Activated T-helper 1 cell treated with anti-CD3 and anti-CD28 coated beads, Interleukin-12 subunit alpha, Interleukin-12 subunit beta, Interleukin-2, Interleukin-4 antibody, amounts not matched to agents 30 ng/mL and 10 ng/mL and 1 ng/mL, durations not matched to agents 14 hours and 24 hours and 36 hours (primary cell): ENCODE data around the gene LONRF3. TPM values are rescaled to one million over a fixed set of nuclear protein-coding genes. Genes with fewer than 3 reads are reported as not detected.

Source experiments
- DNase-seq: peaks from one replicate; pipeline ENCODE4 v3.0.0; 2021; ENCODE audit warnings: low spot score
- H3K27ac Mint-ChIP-seq: one replicate; pipeline ENCODE4 v1.8.0; 2021; ENCODE audit warnings: mild to moderate bottlenecking, mixed read lengths
- H3K27me3 Mint-ChIP-seq: one replicate; pipeline ENCODE4 v1.8.0; 2022; ENCODE audit warnings: mild to moderate bottlenecking, moderate library complexity, mixed read lengths; ENCODE audit not compliant: insufficient read depth
- H3K36me3 Mint-ChIP-seq: one replicate; pipeline ENCODE4 v1.8.0; 2021; ENCODE audit warnings: low read depth, mixed read lengths
- H3K4me1 Mint-ChIP-seq: one replicate; pipeline ENCODE4 v1.8.0; 2021; ENCODE audit warnings: low read depth, mixed read lengths
- H3K4me3 Mint-ChIP-seq: one replicate; pipeline ENCODE4 v1.8.0; 2021; ENCODE audit warnings: mild to moderate bottlenecking, moderate library complexity, mixed read lengths
- H3K9me3 Mint-ChIP-seq: one replicate; pipeline ENCODE4 v1.8.0; 2021; ENCODE audit warnings: mixed read lengths
- intact Hi-C: fragments of 100-400 bp; cut with micrococcal nuclease; formaldehyde crosslinking; loops from one replicate; pipeline ENCODE4 v1.15.1; 2024
- total RNA-seq: library from RNA; stranded (reverse); gene quantifications from 2 replicates; pipeline ENCODE4 v1.2.3, GENCODE V29; 2022

The LONRF3 gene
- total RNA-seq, 1 donor from 2014 or later = 0.52 TPM

DNA sequence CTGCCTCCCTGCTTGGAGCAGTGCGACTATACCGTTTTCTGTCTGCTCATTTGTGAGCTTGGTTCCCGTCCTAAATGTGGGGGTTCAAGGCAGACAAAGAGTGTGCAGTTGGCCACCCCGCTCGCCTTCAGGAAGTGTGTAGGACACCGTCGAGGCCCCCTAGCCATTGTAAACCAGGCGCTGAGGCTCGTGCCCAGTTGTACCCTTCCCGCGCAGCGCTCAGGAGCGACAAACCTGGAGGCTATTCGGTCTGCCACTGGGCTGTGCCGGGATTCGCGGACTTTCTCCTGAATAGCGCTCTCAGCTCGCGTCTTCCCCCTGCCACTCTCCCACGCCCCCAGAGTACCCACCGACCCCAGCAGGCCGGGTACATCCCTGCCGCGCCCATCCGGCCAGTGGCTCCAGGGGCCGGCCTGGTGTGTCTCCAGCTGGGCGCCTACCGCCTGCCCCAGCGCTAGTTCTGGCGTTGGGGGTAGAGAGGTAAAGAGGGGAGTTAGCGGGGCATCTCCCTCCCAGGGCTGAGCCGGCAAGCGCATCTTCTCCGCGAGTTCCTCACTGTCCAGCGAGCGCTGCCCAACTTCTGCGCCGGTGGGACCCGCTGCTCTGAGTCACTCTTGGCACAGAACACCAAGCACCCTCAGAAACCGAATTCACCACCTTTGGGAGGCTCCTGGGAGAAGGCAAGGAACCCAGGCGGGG lies 880 bp upstream of the LONRF3 start:
- Mint-ChIP-seq H3K4me3 (no peak overlapping the region), H3K9me3 (no peaks in the 10 kb centered on the region)
- intact Hi-C loops = loop anchor here (2.0 kb wide), 1 partner anchor 263 kb away; the partner anchor contains the start of gene PGRMC1

DNA sequence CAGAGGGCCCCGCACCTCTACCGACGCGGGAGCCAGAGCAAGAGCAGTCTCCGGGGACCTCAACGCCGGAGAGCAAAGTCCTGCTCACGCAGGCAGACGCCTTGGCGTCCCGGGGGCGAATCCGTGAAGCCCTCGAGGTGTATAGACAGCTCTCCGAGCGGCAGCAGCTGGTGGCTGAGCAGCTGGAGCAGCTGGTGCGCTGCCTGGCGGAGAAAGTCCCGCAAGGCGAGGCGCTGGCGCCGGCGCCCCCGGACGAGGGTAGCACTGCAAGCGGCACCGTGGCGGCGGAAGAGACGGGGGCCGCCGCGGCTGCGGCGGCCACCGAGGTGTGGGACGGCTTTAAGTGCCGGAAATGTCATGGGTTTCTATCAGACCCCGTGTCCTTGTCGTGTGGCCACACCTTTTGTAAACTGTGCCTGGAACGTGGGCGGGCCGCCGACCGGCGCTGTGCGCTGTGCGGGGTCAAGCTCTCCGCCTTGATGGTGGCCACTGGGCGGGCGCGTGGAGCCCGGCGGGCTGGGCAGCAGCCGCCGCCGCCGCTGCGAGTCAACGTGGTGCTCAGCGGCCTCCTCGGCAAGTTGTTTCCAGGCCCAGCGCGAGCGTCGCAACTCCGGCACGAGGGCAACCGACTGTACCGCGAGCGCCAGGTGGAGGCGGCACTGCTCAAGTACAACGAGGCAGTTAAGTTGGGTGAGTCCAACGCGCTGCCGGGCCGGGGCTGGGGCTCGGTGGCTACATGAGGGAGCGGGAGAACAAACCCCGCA lies 672 bp downstream of the LONRF3 start:
- H3K27ac Mint-ChIP-seq = peak overlapping the region; percentile 96
- intact Hi-C loops = loop anchor here (2.0 kb wide), 1 partner anchor 262 kb away; the partner anchor contains the start of gene PGRMC1
- H3K9me3 Mint-ChIP-seq = no peaks in the 10 kb centered on the region
- no peaks in the 10 kb centered on the region for H3K36me3 Mint-ChIP-seq
- H3K4me1 Mint-ChIP-seq = peaks cover 13% of the 10 kb centered on the region
- DNase-seq = peak; percentile 13
- H3K4me3 Mint-ChIP-seq = peak overlapping the region; percentile 88
- H3K27me3 Mint-ChIP-seq = peaks cover 22% of the 10 kb centered on the region

More for the DNA sequence above, 880 bp upstream of the LONRF3 start:
- no peak for DNase-seq
- Mint-ChIP-seq H3K4me1 (peaks cover 13% of the 10 kb centered on the region), H3K36me3 (no peaks in the 10 kb centered on the region), H3K27ac (no peak overlapping the region), H3K27me3 (peaks cover 26% of the 10 kb centered on the region)

DNA sequence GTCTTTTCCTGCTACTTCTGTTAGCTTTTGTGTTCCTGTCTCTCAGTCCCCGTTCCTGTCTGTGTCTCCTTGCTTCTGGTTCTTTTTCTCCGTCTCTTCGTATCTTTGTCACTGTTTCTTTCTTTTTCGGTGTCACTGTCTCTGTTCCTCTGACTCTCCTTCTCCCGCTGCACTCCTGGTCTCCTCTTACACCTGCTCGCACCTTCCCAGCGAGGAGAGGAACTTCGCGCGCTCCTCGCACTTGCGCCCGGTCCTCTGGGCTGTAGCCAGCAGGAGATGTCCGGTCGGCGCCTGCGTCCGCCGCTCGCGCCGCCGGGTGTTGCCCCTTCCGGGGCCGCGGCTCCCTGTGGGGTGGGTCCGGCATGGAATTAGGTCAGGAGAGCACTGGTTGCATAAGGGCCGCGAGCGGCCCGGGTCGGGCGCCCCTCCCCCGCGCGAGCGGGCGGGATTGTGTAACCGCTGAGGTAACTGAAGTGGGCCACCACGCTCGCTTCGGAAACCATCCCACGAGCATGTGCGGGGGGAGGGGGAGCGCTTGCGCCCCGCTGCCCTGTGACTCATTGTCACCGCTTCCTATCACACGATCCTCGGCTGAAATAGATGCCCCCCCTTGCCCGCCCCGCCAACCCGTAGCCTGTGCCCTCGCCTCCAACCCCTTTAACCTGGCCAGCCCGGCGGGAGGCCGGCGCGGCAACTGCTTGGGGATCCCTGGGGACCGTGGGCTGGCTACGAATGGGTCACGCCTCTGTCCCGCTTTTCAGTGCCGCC lies 1.6 kb downstream of the LONRF3 start:
- peaks cover 13% of the 10 kb centered on the region for H3K4me1 Mint-ChIP-seq
- H3K36me3 Mint-ChIP-seq = no peaks in the 10 kb centered on the region
- peak overlapping the region; percentile 88 for H3K4me3 Mint-ChIP-seq
- H3K9me3 Mint-ChIP-seq = no peaks in the 10 kb centered on the region
- H3K27ac Mint-ChIP-seq = peak overlapping the region; percentile 96
- peaks cover 21% of the 10 kb centered on the region for H3K27me3 Mint-ChIP-seq
- intact Hi-C loops = loop anchor here (2.0 kb wide), 1 partner anchor 261 kb away; the partner anchor contains the start of gene PGRMC1
- peak; percentile 4 for DNase-seq

DNA sequence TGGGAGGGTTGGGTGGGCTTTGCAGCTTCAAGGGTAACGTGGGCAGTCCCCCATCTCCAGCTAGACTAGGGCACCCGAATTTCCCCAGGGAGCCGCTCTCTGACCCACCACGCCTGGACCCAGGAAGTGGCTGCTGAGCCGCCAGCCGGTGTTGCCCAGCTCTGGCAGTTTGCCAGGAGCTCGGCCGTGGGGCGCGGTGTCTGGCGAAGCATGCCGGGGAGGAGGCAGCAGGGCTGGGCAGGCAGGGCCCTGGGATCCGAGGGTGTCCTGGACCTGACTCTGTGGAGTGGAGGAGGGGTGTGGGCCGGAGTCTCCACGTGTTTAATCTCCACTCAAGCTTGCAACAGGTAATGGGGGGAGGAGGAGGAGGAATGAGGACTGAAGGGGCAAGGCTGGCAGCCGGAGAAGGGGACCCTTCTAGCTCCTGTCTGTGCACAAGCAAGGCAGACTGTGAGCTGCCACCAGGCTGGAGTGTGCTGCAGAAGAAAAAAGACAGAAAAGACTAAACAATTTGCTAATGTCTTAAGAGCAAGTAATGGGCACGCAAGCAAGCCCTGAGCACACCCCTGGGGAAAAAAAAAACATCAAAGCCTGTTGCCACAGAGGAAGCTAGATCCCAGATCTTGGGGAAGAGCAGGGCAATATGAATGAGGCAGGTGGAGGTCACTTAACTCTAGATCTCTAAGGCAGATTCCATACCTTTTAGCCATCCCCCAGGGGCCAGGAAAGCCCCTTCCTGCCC lies 2.4 kb downstream of the LONRF3 start:
- peaks cover 13% of the 10 kb centered on the region for H3K4me1 Mint-ChIP-seq
- no peaks in the 10 kb centered on the region for H3K9me3 Mint-ChIP-seq
- no peak for DNase-seq
- intact Hi-C loops = no loop called here
- H3K27me3 Mint-ChIP-seq = peaks cover 19% of the 10 kb centered on the region
- H3K4me3 Mint-ChIP-seq = no peak overlapping the region
- no peak overlapping the region for H3K27ac Mint-ChIP-seq
- no peaks in the 10 kb centered on the region for H3K36me3 Mint-ChIP-seq

DNA sequence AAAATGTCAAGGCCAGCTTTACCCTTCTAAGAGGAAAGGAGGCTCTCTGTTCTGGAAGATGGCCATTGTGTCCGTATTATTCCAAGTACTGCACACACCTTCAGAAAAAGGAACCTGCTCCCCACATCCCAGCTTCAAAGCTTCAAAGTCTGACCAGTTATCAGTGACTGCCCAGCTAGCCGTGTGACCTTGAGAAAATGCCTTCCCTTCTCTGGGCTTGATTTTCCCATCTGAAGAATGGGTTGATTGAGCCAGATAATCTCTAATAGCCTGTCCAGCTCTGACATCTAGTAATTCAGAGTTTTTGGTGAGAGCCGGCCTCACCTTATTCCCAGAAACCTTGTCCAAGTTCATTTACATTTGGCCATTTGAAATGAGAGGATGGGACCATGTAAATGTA lies 3.0 kb downstream of the LONRF3 start:
- no peaks in the 10 kb centered on the region for H3K9me3 Mint-ChIP-seq
- H3K36me3 Mint-ChIP-seq = no peaks in the 10 kb centered on the region
- H3K27me3 Mint-ChIP-seq = peaks cover 19% of the 10 kb centered on the region
- intact Hi-C loops = no loop called here
- no peak overlapping the region for H3K4me3 Mint-ChIP-seq
- DNase-seq = no peak
- H3K27ac Mint-ChIP-seq = no peak overlapping the region
- H3K4me1 Mint-ChIP-seq = peaks cover 13% of the 10 kb centered on the region

DNA sequence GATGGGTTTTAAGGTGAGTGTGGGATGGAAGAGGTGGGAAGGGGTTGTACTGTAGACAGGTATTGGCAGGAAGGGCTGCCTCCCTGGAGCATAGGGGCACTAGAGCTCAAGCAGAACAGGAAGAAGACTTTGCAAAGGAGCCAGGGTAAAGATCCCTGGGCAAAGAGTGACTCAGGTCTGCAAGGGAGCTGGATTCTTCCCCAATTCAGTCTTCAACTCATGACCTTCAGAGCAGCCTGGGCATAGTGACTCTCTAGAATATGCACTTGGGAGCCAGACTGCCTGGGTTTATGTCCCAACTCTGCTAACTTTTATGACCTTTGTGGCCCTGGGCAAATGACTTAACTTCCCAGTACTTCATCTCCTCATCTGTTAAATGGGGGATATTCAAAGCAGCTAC lies 4.0 kb downstream of the LONRF3 start:
- Mint-ChIP-seq H3K4me1 (peaks cover 13% of the 10 kb centered on the region), H3K9me3 (no peaks in the 10 kb centered on the region), H3K36me3 (no peaks in the 10 kb centered on the region), H3K27ac (no peak overlapping the region), H3K27me3 (peaks cover 11% of the 10 kb centered on the region), H3K4me3 (no peak overlapping the region)
- no peak for DNase-seq
- intact Hi-C loops = no loop called here

DNA sequence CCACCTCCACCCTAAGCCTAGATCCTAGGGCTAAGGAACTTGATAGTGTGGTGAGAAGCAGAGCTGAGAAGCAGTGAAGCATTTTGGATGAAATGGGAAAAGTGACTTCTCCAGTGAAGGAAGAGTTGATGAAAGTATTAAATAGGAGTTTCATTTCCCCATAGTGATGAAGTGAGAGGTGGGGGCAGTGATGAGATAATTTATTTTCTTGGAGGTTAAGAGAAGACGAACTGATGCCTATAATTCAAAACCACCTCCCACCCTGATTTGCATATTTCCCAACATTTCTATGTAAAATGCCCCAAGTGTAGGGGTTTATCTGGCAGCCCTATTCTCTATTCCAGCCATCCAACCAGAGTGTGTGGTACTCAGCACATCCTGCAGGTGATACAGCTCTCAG lies 6.3 kb downstream of the LONRF3 start:
- intact Hi-C loops = no loop called here
- H3K36me3 Mint-ChIP-seq = no peaks in the 10 kb centered on the region
- DNase-seq = no peak
- no peak overlapping the region for H3K4me3 Mint-ChIP-seq
- H3K4me1 Mint-ChIP-seq = peaks cover 2% of the 10 kb centered on the region
- no peak overlapping the region for H3K27ac Mint-ChIP-seq
- H3K27me3 Mint-ChIP-seq = peaks cover 1% of the 10 kb centered on the region
- no peaks in the 10 kb centered on the region for H3K9me3 Mint-ChIP-seq

DNA sequence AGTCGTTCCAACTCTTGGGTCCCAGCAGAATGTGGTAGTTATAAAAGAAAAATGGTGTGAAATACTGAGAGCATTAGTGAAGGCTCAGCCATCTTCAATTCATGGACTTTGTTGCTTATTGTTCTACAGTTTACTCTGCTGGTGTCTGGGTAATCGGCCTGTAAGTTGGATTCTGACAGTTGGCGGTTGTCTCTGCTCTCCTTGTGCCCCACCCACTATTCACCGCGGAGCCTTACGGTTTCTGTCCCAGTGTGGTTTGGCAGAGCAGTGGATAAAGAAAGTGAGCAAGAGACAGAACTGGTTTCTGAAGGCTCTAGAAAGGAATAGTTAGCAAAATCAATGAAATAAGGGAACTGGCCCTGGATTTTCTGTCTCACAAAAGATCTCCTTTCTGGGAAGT lies 9.1 kb downstream of the LONRF3 start:
- intact Hi-C loops = no loop called here
- Mint-ChIP-seq H3K9me3 (no peaks in the 10 kb centered on the region), H3K4me3 (no peak overlapping the region), H3K4me1 (no peaks in the 10 kb centered on the region), H3K36me3 (no peaks in the 10 kb centered on the region), H3K27me3 (no peaks in the 10 kb centered on the region), H3K27ac (no peak overlapping the region)
- DNase-seq = no peak

DNA sequence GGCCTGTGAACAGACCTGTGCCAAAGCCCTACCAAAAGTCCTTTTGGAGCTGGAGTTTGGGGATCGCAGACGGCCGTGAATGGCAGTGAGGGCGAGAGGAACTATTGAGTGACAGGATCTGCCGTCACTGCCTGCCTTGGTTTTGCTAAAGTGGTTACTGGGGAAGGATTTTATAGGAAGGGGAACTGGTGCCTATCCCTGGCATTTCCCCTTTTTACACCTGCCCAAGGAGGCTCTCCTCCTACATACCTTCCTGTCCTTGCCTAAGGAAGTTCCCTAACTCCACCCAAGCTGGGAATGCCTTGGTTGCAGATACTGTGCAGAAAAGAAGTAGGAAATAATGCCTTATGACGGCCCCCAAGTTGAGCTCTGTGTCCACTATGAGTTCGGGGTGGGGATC lies 14.5 kb downstream of the LONRF3 start:
- no peaks in the 10 kb centered on the region for H3K4me1 Mint-ChIP-seq
- no peaks in the 10 kb centered on the region for H3K27me3 Mint-ChIP-seq
- intact Hi-C loops = no loop called here
- no peak for DNase-seq
- H3K27ac Mint-ChIP-seq = no peak overlapping the region
- H3K9me3 Mint-ChIP-seq = no peaks in the 10 kb centered on the region
- H3K36me3 Mint-ChIP-seq = no peaks in the 10 kb centered on the region
- H3K4me3 Mint-ChIP-seq = no peak overlapping the region

DNA sequence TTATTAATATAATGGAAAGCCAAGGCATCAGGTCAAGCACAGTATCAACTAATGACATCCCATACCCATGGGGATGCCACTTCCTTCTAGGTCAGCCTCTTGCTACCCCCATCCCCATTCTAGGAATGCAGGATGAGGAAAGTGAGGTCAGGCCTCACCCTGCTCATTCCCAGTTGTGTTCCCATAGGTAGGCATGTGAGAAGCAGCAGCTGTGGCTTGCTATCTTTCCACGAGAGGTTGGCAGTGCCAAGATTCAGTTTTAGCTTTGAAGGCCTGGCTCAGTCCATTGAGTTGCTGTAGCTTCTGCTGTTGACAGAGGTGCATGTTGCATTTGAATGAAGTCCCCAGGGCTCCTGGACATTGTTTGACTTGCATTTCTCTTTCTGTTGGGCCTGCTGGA lies 15.5 kb downstream of the LONRF3 start:
- Mint-ChIP-seq H3K4me1 (no peaks in the 10 kb centered on the region), H3K36me3 (no peaks in the 10 kb centered on the region), H3K9me3 (no peaks in the 10 kb centered on the region), H3K27ac (no peak overlapping the region), H3K4me3 (no peak overlapping the region), H3K27me3 (no peaks in the 10 kb centered on the region)
- DNase-seq = no peak
- intact Hi-C loops = no loop called here

DNA sequence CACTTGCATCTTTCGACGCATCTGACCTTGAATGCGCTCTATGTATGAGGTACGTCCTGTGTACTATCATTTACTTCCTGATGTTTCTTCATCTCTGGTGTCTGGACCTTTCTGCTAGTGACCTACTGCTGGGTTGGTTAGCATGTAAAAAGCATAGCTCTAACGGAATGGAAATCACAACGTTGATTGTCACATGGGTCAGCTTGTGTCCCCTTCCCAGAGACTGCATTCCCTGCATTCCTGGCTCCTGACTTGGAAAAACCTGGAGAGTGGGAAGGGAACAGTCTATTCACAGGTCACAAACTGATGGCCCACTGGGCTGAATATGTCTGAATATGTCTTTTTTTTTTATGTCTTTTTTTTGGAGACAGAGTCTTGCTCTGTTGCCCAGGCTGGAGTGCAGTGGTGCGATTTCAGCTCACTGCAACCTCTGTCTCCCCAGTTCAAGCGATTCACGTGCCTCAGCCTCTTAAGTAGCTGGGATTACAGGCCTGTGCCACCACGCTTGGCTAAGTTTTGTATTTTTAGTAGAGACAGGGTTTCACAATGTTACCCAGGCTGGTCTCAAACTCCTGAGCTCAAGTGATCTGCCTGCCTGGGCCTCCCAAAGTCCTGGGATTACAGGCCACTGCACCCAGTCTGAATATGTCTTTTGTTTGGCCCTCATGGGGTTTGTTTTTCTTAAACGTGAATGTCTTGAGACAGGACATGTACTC lies 16.3 kb downstream of the LONRF3 start:
- Mint-ChIP-seq H3K9me3 (no peaks in the 10 kb centered on the region), H3K36me3 (no peaks in the 10 kb centered on the region), H3K4me3 (no peak overlapping the region), H3K4me1 (no peaks in the 10 kb centered on the region), H3K27me3 (no peaks in the 10 kb centered on the region), H3K27ac (no peak overlapping the region)
- no peak for DNase-seq
- intact Hi-C loops = no loop called here
